GM18508 (cell line): ENCODE results near the gene LARGE1.

Experiments used
- ATAC-seq: cut with Tn5 transposase; IDR thresholded peaks from one replicate; pipeline ENCODE4 v1.9.1; 2021; ENCODE audit warnings: moderate number of reproducible peaks; ENCODE audit not compliant: insufficient read depth, unreplicated experiment

Gene LARGE1

GRCh38 chr22:33635766-33636165 lies 284.5 kb downstream of the LARGE1 start:
- no peak for ATAC-seq

- no peak for ATAC-seq
Observed at GRCh38 chr22:33631777-33632176, 288.5 kb downstream of the LARGE1 start.

DNA sequence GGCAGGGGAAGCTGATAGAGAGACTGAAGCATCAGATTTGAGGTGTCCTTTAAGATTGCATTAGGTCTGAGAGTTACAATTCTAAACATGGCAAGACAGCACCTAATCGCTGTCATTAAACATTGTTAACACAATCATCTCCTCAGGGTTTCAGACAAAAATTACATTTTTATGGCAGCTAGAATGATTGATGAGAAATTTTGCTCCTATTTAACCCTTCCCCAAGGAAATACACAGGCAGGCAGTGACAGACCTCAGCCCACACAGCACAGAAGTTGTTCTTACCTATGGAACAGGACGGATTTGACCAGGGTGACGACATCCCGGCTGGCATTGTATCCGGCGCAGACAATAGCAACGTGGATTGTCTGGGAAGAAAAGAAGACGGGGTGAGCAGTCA lies 294.3 kb downstream of the LARGE1 start:
- no peak for ATAC-seq

DNA sequence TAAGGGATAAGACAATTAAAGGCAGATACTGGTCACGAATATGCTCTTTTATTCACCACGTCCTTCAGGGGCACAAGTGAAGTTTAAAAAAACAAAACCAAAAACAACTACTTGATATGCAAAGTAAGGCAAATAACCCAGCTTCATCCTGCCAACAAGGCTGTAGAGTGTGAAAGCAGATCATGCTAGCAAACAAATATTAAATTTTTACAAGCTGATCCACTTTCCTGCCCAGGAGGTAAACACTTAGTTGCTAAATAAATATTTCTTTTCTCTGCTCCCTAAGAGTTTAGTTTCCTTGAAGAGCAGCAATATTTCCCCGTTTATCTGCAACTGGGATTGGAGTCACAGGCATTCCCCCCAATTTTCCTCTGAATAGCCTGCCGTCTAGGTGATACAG lies 300.2 kb downstream of the LARGE1 start:
- ATAC-seq = no peak

GRCh38 chr22:33606504-33606903 lies 313.8 kb downstream of the LARGE1 start:
- ATAC-seq = no peak

- no peak for ATAC-seq
Observed at GRCh38 chr22:33605666-33606065, 314.6 kb downstream of the LARGE1 start.

DNA sequence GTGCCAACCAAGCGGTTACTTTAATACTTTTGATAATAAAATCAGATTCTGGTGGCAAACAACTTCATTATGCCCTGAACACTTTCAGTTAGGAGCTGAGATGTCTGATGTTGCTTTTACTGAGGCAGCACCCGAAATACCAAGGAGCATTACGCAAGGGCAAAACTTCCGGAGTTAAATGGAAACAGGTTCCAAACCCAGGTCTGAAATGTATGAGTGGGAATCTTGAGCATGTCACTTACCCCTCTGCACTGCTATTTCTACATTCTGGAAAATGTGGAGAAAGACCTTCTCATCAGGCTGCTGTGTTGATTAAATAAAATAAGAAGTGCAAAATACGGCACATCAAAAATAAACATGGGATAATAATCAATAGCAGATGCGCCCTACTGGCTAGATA lies 315.1 kb downstream of the LARGE1 start:
- no peak for ATAC-seq

- ATAC-seq = no peak
Observed at GRCh38 chr22:33601062-33601461, 319.2 kb downstream of the LARGE1 start.

GRCh38 chr22:33600595-33600994 lies 319.7 kb downstream of the LARGE1 start:
- no peak for ATAC-seq

GRCh38 chr22:33600113-33600512 lies 320.2 kb downstream of the LARGE1 start:
- ATAC-seq = no peak

- ATAC-seq = no peak
Observed at GRCh38 chr22:33599596-33599995, 320.7 kb downstream of the LARGE1 start.

- ATAC-seq = no peak
Observed at GRCh38 chr22:33598821-33599220, 321.5 kb downstream of the LARGE1 start.

DNA sequence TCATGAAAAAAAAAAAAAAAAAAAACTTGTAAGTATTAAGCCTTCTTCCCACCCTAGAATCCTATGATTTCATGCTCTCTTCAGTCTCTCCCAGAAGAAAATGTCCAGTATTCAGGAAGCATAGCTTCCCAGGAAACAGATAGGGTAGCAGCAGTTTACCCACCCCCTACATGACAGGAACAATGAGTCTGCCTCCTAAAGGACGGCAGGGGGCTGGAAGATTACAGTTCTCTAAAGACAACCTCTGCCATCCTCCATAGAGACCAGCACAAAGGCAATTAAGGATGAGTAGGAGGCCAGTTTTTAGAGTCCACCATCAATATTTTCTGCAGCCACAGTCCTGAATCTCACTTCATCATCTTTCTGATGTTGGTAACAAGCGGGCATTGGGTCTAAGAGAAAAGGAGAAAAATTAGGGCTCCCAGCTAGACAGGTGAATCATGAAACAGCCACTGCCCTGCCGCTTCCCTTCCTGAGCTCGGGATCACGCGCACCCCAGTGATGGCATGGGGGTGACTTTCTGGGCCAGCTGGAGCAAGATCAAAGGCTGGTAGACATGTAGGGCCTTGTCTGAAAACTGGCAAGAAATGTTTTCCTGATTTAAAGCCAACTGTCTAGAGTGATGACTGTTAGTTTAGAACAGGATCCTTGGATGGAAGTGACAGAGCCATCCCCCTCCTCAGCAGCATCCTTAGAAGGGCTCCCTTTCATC lies 322.8 kb downstream of the LARGE1 start:
- ATAC-seq = no peak

- ATAC-seq = no peak
Observed at GRCh38 chr22:33593818-33594217, 326.5 kb downstream of the LARGE1 start.

- no peak for ATAC-seq
Observed at GRCh38 chr22:33591946-33592345, 328.3 kb downstream of the LARGE1 start.

DNA sequence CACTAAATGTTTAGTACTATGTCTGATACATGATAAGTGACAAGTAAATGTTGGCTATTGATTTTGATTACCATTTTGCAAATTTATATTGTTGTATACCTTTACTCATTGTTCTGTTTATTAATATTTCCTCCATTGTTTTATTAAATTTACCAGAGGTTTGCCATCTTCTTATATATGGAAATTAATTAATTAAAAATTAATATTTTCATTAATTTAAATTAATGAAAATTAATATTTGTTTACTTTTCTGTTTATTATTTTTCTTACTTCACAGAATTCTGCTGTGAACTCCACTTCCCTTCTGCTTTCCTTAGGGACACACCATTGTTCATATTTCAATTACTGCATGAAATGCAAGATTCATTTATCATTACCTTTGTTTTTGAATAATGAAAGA lies 331.0 kb downstream of the LARGE1 start:
- ATAC-seq = no peak

- ATAC-seq = no peak
Observed at GRCh38 chr22:33588860-33589259, 331.4 kb downstream of the LARGE1 start.

DNA sequence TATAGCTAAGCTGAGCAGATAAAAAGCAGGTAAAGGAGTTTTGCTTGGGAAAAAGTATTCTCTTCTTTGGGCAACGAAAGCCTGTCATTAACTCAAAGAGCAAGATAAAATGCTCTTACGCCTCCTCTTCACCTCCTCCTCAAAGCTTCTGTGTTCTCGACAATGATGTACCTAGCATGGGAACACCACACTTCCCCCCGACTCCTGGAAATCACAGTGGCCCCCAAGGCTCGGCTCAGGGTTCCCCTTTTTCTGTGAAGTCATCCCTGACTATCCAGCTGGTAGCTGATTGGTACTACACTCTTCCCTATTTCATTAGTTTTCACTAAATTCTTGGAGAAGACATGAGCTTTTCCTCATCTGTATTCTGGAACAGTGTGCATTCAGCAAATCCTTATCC lies 336.1 kb downstream of the LARGE1 start:
- ATAC-seq = no peak

DNA sequence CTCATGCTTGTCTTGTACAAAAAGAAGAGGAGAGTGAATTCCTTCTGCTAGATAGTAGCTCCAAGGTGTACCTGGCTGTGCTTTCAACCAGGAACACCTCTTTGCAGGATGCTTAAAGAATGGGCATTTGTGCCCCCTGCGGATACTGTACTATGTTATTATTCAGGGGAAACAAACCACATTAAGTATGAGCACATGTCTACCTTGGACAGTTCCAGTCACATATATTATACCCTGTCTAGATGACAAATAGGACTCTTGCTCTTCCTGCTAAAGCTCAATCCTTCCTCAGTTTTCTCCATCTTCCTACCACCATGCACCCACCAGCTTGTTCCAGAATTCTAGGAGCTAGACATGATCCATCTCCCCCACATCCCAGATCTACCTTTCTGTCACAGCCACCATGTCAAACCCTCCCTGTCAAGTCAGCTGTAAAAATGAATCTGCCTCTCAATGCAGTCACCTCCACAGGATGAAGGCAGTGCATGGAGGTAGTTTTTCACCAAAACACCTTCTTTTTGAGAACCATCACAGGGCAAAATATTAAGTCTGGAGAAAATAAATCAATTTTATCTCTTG lies 337.4 kb downstream of the LARGE1 start:
- ATAC-seq = no peak

- ATAC-seq = no peak
Observed at GRCh38 chr22:33580310-33580709, 340.0 kb downstream of the LARGE1 start.

- ATAC-seq = no peak
Observed at GRCh38 chr22:33579448-33580093, 340.7 kb downstream of the LARGE1 start.

DNA sequence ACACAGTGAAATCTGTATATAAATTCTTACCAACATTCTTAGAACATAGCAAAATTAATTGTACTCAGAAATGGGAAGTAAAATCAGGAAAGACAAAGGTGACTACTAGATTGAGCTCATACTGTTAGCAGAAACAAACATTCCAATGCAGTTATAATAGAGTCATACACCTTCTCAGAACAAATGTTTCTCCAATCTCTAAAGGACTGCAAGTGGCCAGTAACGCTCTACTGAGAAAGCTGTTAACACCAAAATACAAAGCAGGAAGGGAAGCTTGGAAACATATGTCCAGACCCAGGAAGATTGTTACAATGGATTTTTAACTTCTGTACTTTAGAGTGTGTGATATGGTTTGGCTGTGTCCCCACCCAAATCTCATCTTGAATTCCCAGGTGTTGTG lies 341.5 kb downstream of the LARGE1 start:
- ATAC-seq = no peak
